HL-60/S4 treated with retinoic acid at 250 ng/mL for 4 days and 3 days (cell line): ENCODE data around the gene ACTR6.
"Not testable (repeated sequence)": the region's sequence is repeated elsewhere in the genome, so short reads cannot be mapped to it uniquely, and the experiment has no call there.

Experiments used
- in situ Hi-C: fragments of 300-500 bp; cut with MboI; formaldehyde crosslinking; loops from 2 replicates; pipeline ENCODE4 v1.7.0; 2022; ENCODE audit warnings: low sequenced_read_pairs

ACTR6 gene

GRCh38 chr12:100200463-100201181 lies at the start of gene ACTR6:
Gene ACTR6, plus strand, starts transcription at chr12:100200815. Its CDS starts 37 bp downstream, at chr12:100200852.
- in situ Hi-C loops = no loop called here

- in situ Hi-C loops = no loop called here
Measured at GRCh38 chr12:100151769-100152168, 48.8 kb upstream of the ACTR6 start.

- in situ Hi-C loops = no loop called here
Measured at GRCh38 chr12:100153131-100153530, 47.5 kb upstream of the ACTR6 start.

- in situ Hi-C loops = no loop called here
Measured at GRCh38 chr12:100154474-100155247, 46.0 kb upstream of the ACTR6 start.

DNA sequence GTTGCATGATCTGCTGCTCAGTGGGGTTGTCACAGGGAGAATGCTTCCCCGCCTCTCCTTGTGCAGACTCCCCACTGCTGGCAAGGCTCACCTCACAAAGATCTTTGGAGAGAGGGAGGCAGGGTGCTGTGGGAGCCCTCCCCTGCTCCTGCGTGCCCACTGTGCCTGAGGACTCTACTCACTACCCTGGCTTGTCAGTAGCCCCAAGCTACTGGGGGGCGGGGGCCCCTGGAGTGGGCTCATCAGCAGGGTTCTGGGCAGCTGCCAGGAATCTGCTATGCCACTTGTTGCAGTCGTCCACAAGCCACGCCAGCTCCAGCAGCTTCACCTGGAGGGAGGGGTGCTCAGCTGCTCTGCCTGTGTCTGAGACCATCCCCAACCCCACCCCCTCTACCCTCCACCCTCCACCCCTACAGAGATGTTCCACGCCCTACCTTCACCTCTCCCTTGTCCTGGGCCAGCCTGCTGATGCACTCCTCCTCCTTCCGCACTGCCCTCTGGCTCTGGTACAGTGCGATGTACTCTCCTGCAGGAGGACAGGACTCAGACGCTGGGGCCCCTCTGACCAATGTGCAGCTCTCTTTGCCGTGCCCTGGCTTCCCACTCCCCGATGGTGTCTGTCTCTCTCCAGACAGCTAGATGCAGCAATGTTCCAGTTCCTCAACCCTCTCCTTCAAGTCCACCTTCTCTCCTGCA lies 43.7 kb upstream of the ACTR6 start:
- in situ Hi-C loops = no loop called here

DNA sequence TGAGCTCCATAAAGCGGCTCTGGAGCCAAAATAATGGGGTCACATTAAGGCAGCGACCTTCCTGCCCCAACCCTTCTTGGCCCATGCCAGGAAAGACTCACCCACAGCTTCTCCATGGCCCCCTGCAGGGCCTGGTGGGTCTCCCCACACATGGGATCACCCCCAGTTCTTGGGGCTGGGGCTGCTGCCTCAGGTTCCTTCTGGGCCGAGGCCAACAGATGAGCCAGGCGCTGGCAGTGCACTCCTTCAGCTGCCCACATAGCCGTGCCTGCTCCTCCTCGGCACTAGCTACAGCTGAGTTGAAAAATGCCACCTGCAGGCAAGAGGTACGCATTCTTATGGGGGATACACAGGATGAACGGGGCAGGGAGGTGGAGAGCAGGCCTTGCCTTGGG lies 43.2 kb upstream of the ACTR6 start:
- in situ Hi-C loops = no loop called here

- in situ Hi-C loops = no loop called here
Measured at GRCh38 chr12:100158535-100158934, 42.1 kb upstream of the ACTR6 start.

- in situ Hi-C loops = no loop called here
Measured at GRCh38 chr12:100159391-100160104, 41.1 kb upstream of the ACTR6 start.

- in situ Hi-C loops = no loop called here
Measured at GRCh38 chr12:100163416-100164152, 37.0 kb upstream of the ACTR6 start.

DNA sequence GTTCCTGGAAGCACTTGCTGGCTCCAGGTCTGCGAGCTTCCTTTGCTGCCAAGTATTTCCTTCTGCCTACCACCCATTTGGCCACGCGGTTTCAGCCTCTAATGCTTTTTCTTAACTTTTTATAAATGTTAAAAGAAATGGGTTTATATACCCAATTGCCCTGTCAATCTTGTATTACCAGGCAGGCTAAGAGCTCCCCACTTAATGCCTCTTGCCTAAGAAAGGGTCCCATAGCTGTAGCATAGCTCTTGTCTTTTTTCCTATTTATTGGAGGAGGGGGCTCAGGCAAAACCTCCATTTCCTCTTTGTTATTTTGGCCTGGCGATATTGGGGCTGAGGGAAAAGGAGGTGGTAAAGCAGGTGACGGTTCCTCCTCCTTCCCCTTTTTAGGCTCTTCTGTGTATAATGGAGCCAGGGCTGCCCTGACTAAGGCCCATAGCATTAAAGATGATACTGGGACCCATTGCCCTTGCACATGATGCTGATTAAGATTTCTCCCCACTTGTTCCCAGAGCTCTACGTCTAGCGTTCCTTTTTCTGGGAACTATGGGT lies 36.4 kb upstream of the ACTR6 start:
- in situ Hi-C loops = no loop called here

DNA sequence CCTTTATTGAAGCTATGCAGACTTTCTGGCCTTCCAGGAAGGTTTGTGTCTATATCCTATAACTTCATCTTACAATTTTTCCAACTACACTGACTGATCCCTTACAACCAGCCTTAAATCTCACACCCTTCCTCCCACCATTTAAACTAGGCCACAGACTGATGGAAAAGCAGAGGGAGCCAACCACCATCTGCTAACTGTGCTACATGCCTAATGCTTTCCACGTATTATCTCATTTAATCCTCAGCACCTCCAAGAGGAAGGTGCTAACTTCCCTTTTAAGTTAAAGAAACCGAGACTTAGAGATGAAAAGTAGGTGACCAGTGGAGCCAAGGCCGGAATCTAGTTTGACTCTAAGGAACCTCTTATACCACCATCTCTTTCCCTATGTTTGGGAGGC lies 35.3 kb upstream of the ACTR6 start:
- in situ Hi-C loops = no loop called here

DNA sequence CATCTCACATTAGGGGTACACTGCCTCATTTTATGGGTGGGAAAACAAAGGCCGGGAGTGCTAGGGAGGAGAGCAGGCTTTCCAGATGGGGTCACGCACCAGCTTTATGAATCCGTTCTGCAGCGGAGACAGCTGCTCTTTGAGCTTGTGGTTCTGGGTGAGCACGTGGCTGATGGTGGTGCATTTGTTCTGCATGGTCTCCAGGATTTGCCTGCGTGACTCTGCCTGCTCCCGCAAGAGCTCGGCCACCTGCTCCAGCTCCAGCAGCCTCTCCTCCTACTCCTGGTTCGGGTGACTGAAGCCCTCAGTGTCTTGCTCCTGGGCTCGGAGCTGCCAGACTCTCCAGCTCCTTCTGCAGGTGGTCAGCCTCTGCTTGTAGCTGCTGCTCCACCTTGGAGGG lies 34.4 kb upstream of the ACTR6 start:
- in situ Hi-C loops = no loop called here

- in situ Hi-C loops = no loop called here
Measured at GRCh38 chr12:100168562-100168961, 32.1 kb upstream of the ACTR6 start.

DNA sequence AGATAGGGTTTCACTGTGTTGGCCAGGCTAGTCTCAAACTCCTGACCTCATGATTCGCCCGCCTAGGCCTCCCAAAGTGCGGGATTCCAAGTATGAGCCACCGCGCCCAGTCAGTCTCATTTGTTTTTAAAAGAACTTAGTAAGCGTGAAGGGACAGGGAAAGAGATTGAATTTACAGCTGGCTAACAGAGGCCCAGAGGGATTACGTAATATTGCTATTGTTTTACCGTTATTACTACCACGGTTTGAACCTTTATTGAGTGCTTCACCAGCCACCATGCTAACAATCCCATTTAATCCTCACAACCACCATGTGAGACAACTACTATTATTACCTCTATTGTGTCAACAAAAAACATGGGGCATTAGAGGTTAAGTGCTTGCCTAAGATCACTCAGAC lies 31.3 kb upstream of the ACTR6 start:
- in situ Hi-C loops = no loop called here

DNA sequence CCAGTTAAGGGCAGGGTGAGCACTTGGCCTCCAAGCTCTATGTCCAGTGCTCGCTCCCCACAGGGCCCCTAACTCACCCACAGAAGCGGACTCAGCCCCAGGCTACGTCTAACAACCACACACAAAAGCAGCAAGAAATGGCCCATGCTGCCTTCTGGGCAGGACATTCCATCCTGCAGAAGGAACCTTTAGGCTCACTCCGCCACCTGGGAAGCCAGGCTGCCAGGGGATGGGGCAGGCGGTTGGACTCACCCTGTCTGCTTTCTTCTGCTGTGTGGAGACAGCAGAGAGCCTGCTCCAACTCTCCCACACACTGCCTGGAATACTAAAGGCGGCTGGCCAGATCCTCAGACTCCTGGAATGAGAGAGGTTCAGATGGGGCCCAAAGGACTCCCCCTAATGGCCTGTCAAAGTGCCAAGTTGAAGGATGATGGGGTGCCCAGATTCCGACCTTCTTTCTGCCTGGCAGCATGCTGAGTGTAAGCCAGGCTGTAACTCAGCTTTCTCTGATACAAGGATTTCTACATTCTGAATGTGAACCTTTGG lies 30.2 kb upstream of the ACTR6 start:
- in situ Hi-C loops = no loop called here

- in situ Hi-C loops = no loop called here
Measured at GRCh38 chr12:100171248-100171647, 29.4 kb upstream of the ACTR6 start.

- in situ Hi-C loops = no loop called here
Measured at GRCh38 chr12:100173111-100173510, 27.5 kb upstream of the ACTR6 start.

DNA sequence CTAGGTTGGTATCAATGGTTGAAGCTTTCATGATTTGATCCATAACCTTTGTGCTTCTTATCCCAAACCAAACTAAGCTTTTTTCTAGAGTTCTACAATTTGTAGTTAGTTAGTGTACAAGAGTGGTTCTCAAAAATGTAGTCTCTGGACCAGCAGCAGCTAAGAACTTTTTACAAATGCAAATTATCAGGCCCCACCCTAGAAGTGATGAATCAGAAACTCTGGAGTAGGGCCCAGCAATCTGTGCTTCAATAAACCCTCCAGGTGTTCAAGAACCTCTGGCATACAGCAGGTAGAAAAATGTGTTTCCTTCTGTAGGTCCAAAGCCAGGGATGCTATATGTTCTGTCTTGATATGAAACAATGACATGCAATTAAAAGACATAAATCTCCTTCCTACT lies 26.1 kb upstream of the ACTR6 start:
- in situ Hi-C loops = no loop called here

GRCh38 chr12:100176493-100176892 lies 24.1 kb upstream of the ACTR6 start:
- in situ Hi-C loops = not testable (repeated sequence)

DNA sequence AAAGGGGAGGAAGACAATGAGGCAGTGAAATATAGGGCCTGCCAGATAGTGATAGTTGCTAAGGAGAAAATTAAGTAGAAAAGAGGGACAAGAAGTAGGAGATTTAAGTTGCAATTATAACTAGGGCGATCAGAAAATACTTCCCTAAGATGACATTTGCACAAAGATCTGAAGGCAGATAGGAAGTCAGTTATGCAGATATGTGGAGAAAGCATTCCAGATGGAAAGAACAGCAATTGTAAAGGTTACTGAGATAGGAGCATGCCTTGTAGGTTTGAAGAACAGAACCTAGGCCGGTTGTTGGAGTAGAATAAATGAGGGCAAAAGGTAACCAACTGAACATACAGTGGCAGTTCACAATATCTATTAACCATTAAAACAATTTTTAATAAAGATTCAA lies 21.4 kb upstream of the ACTR6 start:
- in situ Hi-C loops = no loop called here
